Measurements from ENCODE around the gene CYS1. TPM values are rescaled to one million over a fixed set of nuclear protein-coding genes. Genes with fewer than 3 reads are reported as not detected.

CYS1 gene
- total and polyA plus RNA-seq, 11 donors = 0.42 to 9.1 (median 2.5) TPM

DNA sequence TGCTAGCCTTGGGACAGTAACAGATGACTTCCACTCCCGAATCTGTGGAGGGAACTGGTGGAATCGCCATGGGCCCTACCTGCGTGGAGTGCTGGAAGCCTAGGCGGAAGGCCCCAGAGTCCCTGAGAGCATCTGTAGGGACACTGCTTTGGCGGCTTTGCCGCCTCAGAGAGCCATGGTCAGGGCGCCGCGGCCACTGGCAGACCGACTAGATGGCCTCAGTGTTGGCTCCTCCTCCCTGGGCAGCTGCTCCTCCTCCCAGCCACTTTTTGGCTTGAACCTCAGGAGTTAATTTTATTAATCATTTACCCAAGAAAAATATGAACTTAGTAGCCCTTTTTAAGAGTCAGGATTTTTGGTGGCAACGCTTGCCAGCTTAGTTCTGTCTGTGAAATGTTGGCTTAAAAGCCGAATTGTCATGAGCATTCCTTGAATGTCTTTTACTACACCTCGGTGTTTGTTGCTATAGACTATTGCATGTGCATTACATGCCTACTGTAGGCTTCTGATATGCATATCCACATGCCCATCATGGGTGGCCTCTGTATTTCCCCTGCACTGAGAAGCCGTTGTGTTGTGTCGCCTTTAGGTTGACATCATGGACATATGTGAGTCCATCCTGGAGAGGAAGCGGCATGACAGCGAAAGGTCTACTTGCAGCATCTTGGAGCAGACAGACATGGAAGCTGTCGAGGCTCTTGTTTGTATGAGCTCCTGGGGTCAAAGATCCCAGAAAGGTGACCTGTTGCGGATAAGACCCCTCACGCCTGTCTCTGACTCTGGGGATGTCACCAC, 34.5 kb downstream of the CYS1 start:
- Histone ChIP-seq H3K4me1 (peaks cover 12 to 77% (median 61%) of the 10 kb centered on the region in 12 donors), H3K9me3 (no peaks in the 10 kb centered on the region), H3K4me3 (peak overlapping the region in 8 of 12 donors; percentile 62 to 93 (median 70)), H3K27ac (peak overlapping the region in 11 of 12 donors; percentile 2 to 99 (median 94)), H3K36me3 (peaks cover 3 to 49% (median 44%) of the 10 kb centered on the region in 9 donors), H3K27me3 (no peaks in the 10 kb centered on the region)
- intact Hi-C loops (cut with DNase I) = loop anchor here in 8 of 10 donors (1.0 to 10.0 kb wide), 7 partner anchors 58 to 411 kb away; partner anchors contain the start of gene YWHAQ (in 1 of the 8)
- ATAC-seq (no peak), DNase-seq (peak in 2 of 5 donors; percentile 37 to 51)
- TF ChIP-seq POLR2A (IDR thresholded peaks at IDR 0.05) = no peak
- TF ChIP-seq, protein P1, sequence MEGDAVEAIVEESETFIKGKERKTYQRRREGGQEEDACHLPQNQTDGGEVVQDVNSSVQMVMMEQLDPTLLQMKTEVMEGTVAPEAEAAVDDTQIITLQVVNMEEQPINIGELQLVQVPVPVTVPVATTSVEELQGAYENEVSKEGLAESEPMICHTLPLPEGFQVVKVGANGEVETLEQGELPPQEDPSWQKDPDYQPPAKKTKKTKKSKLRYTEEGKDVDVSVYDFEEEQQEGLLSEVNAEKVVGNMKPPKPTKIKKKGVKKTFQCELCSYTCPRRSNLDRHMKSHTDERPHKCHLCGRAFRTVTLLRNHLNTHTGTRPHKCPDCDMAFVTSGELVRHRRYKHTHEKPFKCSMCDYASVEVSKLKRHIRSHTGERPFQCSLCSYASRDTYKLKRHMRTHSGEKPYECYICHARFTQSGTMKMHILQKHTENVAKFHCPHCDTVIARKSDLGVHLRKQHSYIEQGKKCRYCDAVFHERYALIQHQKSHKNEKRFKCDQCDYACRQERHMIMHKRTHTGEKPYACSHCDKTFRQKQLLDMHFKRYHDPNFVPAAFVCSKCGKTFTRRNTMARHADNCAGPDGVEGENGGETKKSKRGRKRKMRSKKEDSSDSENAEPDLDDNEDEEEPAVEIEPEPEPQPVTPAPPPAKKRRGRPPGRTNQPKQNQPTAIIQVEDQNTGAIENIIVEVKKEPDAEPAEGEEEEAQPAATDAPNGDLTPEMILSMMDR (IDR thresholded peaks at IDR 0.05) = no peak
- 72 to 80% (median 77%) methylated on average over 19 to 20 of the region's 20 CpGs for WGBS, 4 donors

DNA sequence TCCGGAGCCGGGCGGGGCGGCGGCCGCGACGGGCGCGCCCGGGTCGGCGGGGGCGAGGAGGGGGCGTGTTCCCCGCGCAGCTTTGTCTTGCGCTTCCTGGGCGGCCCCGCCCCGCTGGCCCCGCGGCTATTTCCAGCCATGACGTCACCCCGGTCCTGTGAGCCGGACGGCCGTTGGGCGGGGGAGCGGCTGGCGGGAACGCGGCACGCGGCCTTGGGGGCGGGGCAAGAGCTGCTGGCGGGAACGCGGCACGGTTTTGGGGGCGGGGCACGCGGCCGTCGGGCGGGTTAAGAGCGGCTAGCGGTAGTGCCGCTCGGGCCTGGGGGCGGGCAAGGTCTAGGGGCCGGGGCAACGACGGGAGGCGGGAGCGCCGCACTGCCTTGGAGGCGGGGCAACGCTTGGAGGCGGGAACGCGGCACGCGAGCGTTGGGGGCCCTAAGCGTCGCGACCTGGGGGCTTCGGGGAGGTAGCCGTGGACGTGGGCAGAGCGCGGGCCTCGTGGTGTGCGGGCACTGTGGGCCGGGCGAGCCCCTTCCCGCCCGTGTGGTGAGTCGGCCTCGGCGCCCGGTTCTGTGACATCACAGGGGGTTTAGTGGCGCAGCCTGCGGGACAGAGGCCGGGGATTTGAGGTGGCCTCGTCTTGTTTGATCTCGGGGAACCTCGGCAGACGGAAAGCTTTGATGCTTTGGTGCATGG, 36.2 kb downstream of the CYS1 start:
- intact Hi-C loops (cut with DNase I) = loop anchor here in 4 of 10 donors (2.0 to 10.0 kb wide), 3 partner anchors 37 to 409 kb away; partner anchors contain the start of gene YWHAQ (in 1 of the 4)
- Histone ChIP-seq H3K36me3 (peaks cover 3 to 32% (median 31%) of the 10 kb centered on the region in 9 donors), H3K27me3 (no peaks in the 10 kb centered on the region), H3K4me1 (peaks cover 15 to 82% (median 64%) of the 10 kb centered on the region in 12 donors), H3K27ac (peak overlapping the region; percentile 93 to 100 (median 97)), H3K4me3 (peak overlapping the region; percentile 38 to 93 (median 70)), H3K9me3 (no peaks in the 10 kb centered on the region)
- ATAC-seq = peak; percentile 48 to 83 (median 78)
- WGBS, 4 donors = 9 to 22% (median 16%) methylated on average over 37 to 90 of the region's 90 CpGs
- DNase-seq = peak; percentile 99
- TF ChIP-seq POLR2A (IDR thresholded peaks at IDR 0.05) = peak in 1 of 2 donors; percentile 18
- TF ChIP-seq, protein P1 (IDR thresholded peaks at IDR 0.05) = no peak

DNA sequence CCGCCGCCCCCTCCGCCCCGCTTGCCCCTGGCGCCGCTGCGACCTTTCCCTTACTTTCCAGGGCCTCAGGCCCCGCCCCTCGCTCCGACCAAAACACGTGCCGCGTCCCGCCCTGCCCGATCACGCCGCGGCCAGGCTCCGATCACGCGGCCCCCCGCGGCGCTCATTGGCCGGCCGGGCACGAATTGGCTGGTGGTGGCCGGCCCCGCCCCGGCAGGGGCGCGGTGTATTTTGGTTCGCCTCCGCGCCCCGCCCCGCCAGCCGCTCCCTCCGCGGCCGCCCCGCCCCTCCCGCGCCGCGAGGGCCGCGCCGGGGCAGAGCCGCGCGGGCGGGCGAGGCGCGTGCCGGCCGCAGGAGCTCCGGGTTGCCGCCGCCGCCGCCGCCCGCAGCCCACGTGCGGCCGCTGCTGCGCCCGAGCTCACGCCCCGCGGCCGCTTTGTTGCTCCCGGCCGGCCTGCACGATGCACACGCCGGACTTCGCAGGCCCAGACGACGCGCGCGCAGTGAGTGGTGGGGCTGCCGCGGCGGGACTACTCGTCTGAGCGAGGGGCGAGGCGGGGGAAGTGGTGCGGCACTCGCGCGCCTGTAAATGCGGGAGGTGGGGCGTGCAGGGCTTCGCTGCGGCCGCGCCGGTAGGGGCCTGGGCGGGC, 36.8 kb downstream of the CYS1 start, which contains the start of gene KLF11:
Gene KLF11 (plus strand): TSS at position 295 of the 650 bp plus-strand sequence. CDS start 167 bp downstream, at position 462.
- Histone ChIP-seq H3K27me3 (no peaks in the 10 kb centered on the region), H3K9me3 (no peaks in the 10 kb centered on the region), H3K27ac (peak within 1 kb of the TSS; percentile 94 to 100 (median 98)), H3K36me3 (peaks cover 3 to 27% (median 24%) of the 10 kb centered on the region in 9 donors), H3K4me3 (peak within 1 kb of the TSS; percentile 38 to 93 (median 70)), H3K4me1 (peaks cover 13 to 78% (median 58%) of the 10 kb centered on the region in 12 donors)
- DNase-seq (peak; percentile 95 to 98 (median 96)), ATAC-seq (peak; percentile 66 to 84 (median 74))
- intact Hi-C loops (cut with DNase I) = loop anchor here in 3 of 10 donors (5.0 to 10.0 kb wide), 2 partner anchors 36 to 409 kb away; partner anchors contain the start of gene YWHAQ (in 1 of the 3)
- 0 to 1% (median 0%) methylated on average over 24 to 104 of the region's 104 CpGs for WGBS, 4 donors
- TF ChIP-seq, protein P1 (IDR thresholded peaks at IDR 0.05) = no peak
- TF ChIP-seq POLR2A (IDR thresholded peaks at IDR 0.05) = peak in 1 of 2 donors; percentile 49
